PC-3 (cell line): ENCODE measurements around the gene XG. TPM values are rescaled to one million over a fixed set of nuclear protein-coding genes. Genes with fewer than 3 reads are reported as not detected.

ENCODE experiments used
- ATAC-seq: fragments of 200-7000 bp; cut with Tn5 transposase; 2 replicates; pipeline ENCODE4 v1.9.1; 2020; ENCODE audit warnings: mild to moderate bottlenecking, moderate library complexity
- BruUV-seq: library from RNA; stranded (reverse); fragments of 400-500 nt; replicated peaks from 2 replicates; lab custom pipeline; 2021; lab: Mats Ljungman, UMichigan
- CTCF ChIA-PET: fragments of 300-600 bp; sonication (Branson Sonifier 250); formaldehyde crosslinking; loops from one replicate; lab custom pipeline; 2022; ENCODE audit warnings: antibody characterized with exemption; lab: Charles Lee
- POLR2A ChIA-PET: fragments of 300-600 bp; sonication (Branson Sonifier 250); formaldehyde crosslinking; loops from one replicate; lab custom pipeline; 2022; ENCODE audit warnings: antibody characterized with exemption; ENCODE audit not compliant: unreplicated experiment; lab: Charles Lee
- DNase-seq: peaks from one replicate; pipeline ENCODE4 v3.0.0-alpha.2; 2015
- H2AFZ ChIP-seq: fragments of 300-600 bp; sonication (generic); 2 replicates; pipeline ENCODE4 v1.6.0; 2016; ENCODE audit warnings: antibody characterized with exemption, low read length
- H3F3A ChIP-seq: fragments of 300-600 bp; sonication (generic); one replicate; pipeline ENCODE4 v1.6.0; 2017; ENCODE audit warnings: antibody characterized with exemption, low read length, control low read depth, mild to moderate bottlenecking; ENCODE audit not compliant: unreplicated experiment
- H3K27ac ChIP-seq: fragments of 300-600 bp; sonication (generic); 2 replicates; pipeline ENCODE4 v1.5.1; 2016; ENCODE audit warnings: mild to moderate bottlenecking, low read length
- H3K27me3 ChIP-seq: fragments of 300-600 bp; sonication (generic); 2 replicates; pipeline ENCODE4 v1.6.1; 2016; ENCODE audit warnings: low read length, mixed read lengths
- H3K36me3 ChIP-seq: fragments of 300-600 bp; sonication (generic); 2 replicates; pipeline ENCODE4 v1.6.1; 2016; ENCODE audit warnings: low read depth, mixed run types, low read length, mixed read lengths
- H3K4me1 ChIP-seq: fragments of 300-600 bp; sonication (generic); 2 replicates; pipeline ENCODE4 v1.5.1; 2016; ENCODE audit warnings: low read length; ENCODE audit not compliant: insufficient read depth
- H3K4me2 ChIP-seq: fragments of 300-600 bp; sonication (generic); 2 replicates; pipeline ENCODE4 v1.6.0; 2016; ENCODE audit warnings: low read length
- H3K4me3 ChIP-seq: fragments of 300-600 bp; sonication (generic); 2 replicates; pipeline ENCODE4 v1.5.1; 2016; ENCODE audit warnings: mild to moderate bottlenecking, low read length, mixed read lengths
- H3K79me2 ChIP-seq: fragments of 300-600 bp; sonication (generic); 2 replicates; pipeline ENCODE4 v1.6.1; 2017; ENCODE audit warnings: low read length, mixed read lengths
- H3K9ac ChIP-seq: fragments of 300-600 bp; sonication (generic); 2 replicates; pipeline ENCODE4 v1.6.0; 2016; ENCODE audit warnings: mild to moderate bottlenecking, low read length
- H3K9me2 ChIP-seq: fragments of 300-600 bp; sonication (generic); replicated peaks from 2 replicates; pipeline ENCODE4 v1.6.1; 2016; ENCODE audit warnings: mixed run types, low read length, mixed read lengths
- H3K9me3 ChIP-seq: fragments of 300-600 bp; sonication (generic); 2 replicates; pipeline ENCODE4 v1.6.1; 2016; ENCODE audit warnings: low read length, mixed read lengths
- H4K20me1 ChIP-seq: fragments of 300-600 bp; sonication (generic); 2 replicates; pipeline ENCODE4 v1.6.1; 2016; ENCODE audit warnings: low read length, mixed read lengths
- EZH2 ChIP-seq: fragments of 300-600 bp; sonication (generic); IDR thresholded peaks from one replicate; pipeline ENCODE4 v1.6.1; 2017; ENCODE audit warnings: antibody characterized with exemption, mild to moderate bottlenecking, low read length; ENCODE audit not compliant: unreplicated experiment
- EZH2phosphoT487 ChIP-seq: fragments of 300-600 bp; sonication (generic); IDR thresholded peaks from 2 replicates; pipeline ENCODE4 v1.6.1; 2018; ENCODE audit warnings: mild to moderate bottlenecking, antibody characterized with exemption, low read length, borderline replicate concordance
- intact Hi-C: fragments of 100-400 bp; cut with micrococcal nuclease; formaldehyde crosslinking; loops from 2 replicates; pipeline ENCODE4 v1.9.0; 2023
- total RNA-seq: library from RNA; depleted of rRNA; stranded (reverse); fragments of >200 nt; gene quantifications from 2 replicates; pipeline ENCODE4 v1.2.3, GENCODE V29; 2014
- TF ChIP-seq, protein P1 (sequence below): fragments of 300-600 bp; sonication (generic); conservative IDR thresholded peaks from 2 replicates; pipeline ENCODE4 v1.5.1; 2017; ENCODE audit warnings: antibody characterized with exemption, low read depth, mild to moderate bottlenecking, low read length

XG gene
- total RNA-seq, 1 experiment from 2014 or later, result not detected

DNA sequence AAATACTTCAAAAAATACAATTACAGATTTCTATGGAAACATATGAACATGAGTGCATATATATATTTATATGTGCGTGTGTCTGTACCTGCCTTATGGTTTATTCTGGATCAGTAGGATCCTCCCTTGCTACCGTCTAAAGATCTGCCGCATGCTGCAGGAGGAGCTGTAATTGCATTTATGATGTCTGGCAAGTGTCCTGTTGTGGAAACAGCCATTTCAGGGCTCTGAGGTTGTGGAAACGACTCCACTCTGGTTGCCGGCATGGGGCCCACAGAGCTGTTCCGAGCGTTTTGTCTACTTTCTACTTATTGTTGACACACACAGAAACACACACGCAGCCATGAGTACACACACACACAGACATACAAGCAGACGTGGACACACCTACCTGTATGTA is 39.4 kb upstream of the XG start:
- Histone ChIP-seq H3K4me1 (peaks cover 34% of the 10 kb centered on the region), H4K20me1 (no peaks in the 10 kb centered on the region), H2AFZ (no peak overlapping the region), H3K4me3 (no peak overlapping the region), H3F3A (no peaks in the 10 kb centered on the region), H3K9me2 (no peaks in the 10 kb centered on the region), H3K9ac (no peak overlapping the region), H3K36me3 (peaks cover 7% of the 10 kb centered on the region; the same call in 1 of the 2 replicates), H3K9me3 (no peaks in the 10 kb centered on the region), H3K79me2 (peaks cover 48% of the 10 kb centered on the region), H3K4me2 (no peak overlapping the region), H3K27ac (no peak overlapping the region), H3K27me3 (no peaks in the 10 kb centered on the region)
- TF ChIP-seq EZH2, result no peak
- TF ChIP-seq, protein P1, sequence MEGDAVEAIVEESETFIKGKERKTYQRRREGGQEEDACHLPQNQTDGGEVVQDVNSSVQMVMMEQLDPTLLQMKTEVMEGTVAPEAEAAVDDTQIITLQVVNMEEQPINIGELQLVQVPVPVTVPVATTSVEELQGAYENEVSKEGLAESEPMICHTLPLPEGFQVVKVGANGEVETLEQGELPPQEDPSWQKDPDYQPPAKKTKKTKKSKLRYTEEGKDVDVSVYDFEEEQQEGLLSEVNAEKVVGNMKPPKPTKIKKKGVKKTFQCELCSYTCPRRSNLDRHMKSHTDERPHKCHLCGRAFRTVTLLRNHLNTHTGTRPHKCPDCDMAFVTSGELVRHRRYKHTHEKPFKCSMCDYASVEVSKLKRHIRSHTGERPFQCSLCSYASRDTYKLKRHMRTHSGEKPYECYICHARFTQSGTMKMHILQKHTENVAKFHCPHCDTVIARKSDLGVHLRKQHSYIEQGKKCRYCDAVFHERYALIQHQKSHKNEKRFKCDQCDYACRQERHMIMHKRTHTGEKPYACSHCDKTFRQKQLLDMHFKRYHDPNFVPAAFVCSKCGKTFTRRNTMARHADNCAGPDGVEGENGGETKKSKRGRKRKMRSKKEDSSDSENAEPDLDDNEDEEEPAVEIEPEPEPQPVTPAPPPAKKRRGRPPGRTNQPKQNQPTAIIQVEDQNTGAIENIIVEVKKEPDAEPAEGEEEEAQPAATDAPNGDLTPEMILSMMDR, result no peak
- no peak for TF ChIP-seq EZH2phosphoT487
- intact Hi-C loops, result loop anchor here (5.0 kb wide), 1 partner anchor 35 kb away; no protein-coding TSS in a partner anchor
- DNase-seq (no peak), ATAC-seq (no peak)
- POLR2A ChIA-PET, result no interaction called here
- BruUV-seq, result no TSS peak
- CTCF ChIA-PET, result no interaction called here

DNA sequence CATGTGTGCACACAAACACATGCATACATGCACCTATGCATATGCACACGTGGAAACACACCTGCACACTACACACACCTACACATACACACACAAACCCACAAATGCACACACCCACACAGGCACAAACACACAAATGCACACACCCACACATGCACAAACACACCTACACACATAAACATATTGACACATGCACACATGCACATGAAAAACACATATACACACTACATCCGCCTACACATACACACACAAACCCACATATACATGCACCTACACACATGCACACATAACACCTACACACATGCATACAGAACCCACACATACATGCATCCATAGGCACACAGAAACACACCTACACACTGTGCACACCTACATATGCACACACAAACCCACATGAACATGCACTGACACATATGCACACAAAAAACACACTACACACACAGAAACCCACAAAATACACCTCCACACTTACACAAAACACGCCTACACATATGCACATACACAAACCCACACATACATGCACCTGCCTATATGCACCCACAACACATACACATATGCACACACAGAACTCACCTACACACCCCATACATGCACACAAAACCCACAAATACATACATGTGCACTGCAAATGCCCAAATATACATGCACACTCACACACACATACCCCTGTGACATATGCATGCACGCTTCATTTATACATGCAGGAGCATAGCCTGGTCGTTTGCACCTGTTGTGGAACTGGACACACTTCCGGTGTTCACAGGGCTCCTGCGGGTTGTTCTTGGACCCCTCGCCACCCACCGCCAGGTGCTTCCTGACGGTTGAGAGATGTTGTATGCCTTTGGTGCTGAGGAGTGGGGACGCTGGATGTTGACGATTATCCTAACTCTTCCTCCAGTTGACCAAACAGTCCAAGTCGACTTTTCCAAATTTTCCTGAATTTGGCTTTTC is 38.7 kb upstream of the XG start:
- Histone ChIP-seq H3F3A (no peaks in the 10 kb centered on the region), H3K9me2 (no peaks in the 10 kb centered on the region), H3K4me2 (no peak overlapping the region), H4K20me1 (no peaks in the 10 kb centered on the region), H3K79me2 (peaks cover 41% of the 10 kb centered on the region), H3K36me3 (peaks cover 7% of the 10 kb centered on the region; the same call in 1 of the 2 replicates), H3K9ac (no peak overlapping the region), H3K4me1 (peaks cover 27% of the 10 kb centered on the region), H3K4me3 (no peak overlapping the region), H2AFZ (no peak overlapping the region), H3K27ac (no peak overlapping the region), H3K9me3 (no peaks in the 10 kb centered on the region), H3K27me3 (no peaks in the 10 kb centered on the region)
- intact Hi-C loops, result loop anchor here (5.0 kb wide), 1 partner anchor 36 kb away; no protein-coding TSS in a partner anchor
- ChIA-PET POLR2A (no interaction called here), CTCF (no interaction called here)
- DNase-seq (no peak), ATAC-seq (no peak)
- TF ChIP-seq EZH2 (no peak), EZH2phosphoT487 (no peak)
- TF ChIP-seq, protein P1, result no peak
- BruUV-seq, result no TSS peak

DNA sequence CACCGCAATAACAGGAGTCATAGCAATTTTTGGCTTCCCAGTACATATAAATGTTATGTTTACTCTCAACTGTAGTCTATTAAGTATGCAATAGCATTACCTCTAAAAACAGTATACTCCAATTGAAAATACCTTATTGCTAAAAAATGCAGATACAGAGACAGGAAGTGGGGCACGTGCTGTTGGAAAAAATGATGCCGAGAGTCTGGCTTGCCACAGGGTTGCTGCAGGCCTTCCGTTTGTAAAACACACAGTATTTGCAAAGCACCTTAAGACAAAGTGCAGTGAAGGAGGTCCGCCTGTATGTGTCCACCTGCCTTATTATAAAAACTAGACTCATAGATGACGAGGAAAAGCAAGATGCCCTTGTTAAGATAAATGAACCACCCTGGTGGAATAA is 37.3 kb upstream of the XG start:
- Histone ChIP-seq H3K36me3 (peaks cover 7% of the 10 kb centered on the region; the same call in 1 of the 2 replicates), H3K79me2 (peaks cover 28% of the 10 kb centered on the region), H3F3A (no peaks in the 10 kb centered on the region), H3K9me3 (no peaks in the 10 kb centered on the region), H4K20me1 (no peaks in the 10 kb centered on the region), H3K9ac (no peak overlapping the region), H2AFZ (no peak overlapping the region), H3K4me1 (peaks cover 13% of the 10 kb centered on the region), H3K27me3 (no peaks in the 10 kb centered on the region), H3K4me3 (no peak overlapping the region), H3K9me2 (no peaks in the 10 kb centered on the region), H3K4me2 (no peak overlapping the region), H3K27ac (no peak overlapping the region)
- TF ChIP-seq, protein P1, result no peak
- no peak for TF ChIP-seq EZH2phosphoT487
- TF ChIP-seq EZH2, result no peak
- ChIA-PET POLR2A (no interaction called here), CTCF (no interaction called here)
- DNase-seq, result no peak
- BruUV-seq, result no TSS peak
- ATAC-seq, result no peak
- intact Hi-C loops, result loop anchor here (5.0 kb wide), 1 partner anchor 37 kb away; no protein-coding TSS in a partner anchor
